ENCODE results near the gene SUN2.

SUN2 gene

GRCh38 chr22:38694049-38694448 lies 61.7 kb downstream of the SUN2 start (continued):
- TF ChIP-seq REST (tag by site-specific recombination; IDR thresholded peaks at IDR 0.05), result no peak
- no peak for TF ChIP-seq ZNF398 (tag by site-specific recombination; IDR thresholded peaks at IDR 0.05)

GRCh38 chr22:38689651-38690050 lies 66.1 kb downstream of the SUN2 start:
- no peak overlapping the region for H3K27ac ChIP-seq (ENCODE audit: extremely low read depth, low read depth, low read length)
- no peak for TF ChIP-seq KLF7 (tag by site-specific recombination; IDR thresholded peaks at IDR 0.05; ENCODE audit: borderline replicate concordance)
- no peak for TF ChIP-seq ZBTB48 (tag by site-specific recombination; IDR thresholded peaks at IDR 0.05)
- TF ChIP-seq ZNF2 (tag by site-specific recombination; IDR thresholded peaks at IDR 0.05), result no peak
- H3K36me3 ChIP-seq (ENCODE audit: control insufficient read depth in 2 of 2, insufficient read depth in 1 of 2, low read length in 2 of 2), result peaks cover 43 to 85% of the 10 kb centered on the region in 2 experiments
- POLR2A ChIA-PET, result interaction anchor here (0.7 to 2.6 kb wide), 4 partner anchors 9 to 459 kb away, joined by 3 to 10 read pairs (median 4); no protein-coding TSS in a partner anchor
- H3K4me3 ChIP-seq (ENCODE audit: low read depth, low read length), result no peak overlapping the region
- no peaks in the 10 kb centered on the region for H3K9me3 ChIP-seq (ENCODE audit: control insufficient read depth, insufficient read depth, low read depth, low read length)
- H3K4me1 ChIP-seq (ENCODE audit: control insufficient read depth, insufficient read depth, low read length), result no peaks in the 10 kb centered on the region
- CTCF ChIA-PET, result interaction anchor here (0.7 to 1.5 kb wide), 2 partner anchors 10 to 1148 kb away, joined by 3 read pairs; no protein-coding TSS in a partner anchor

GRCh38 chr22:38685761-38686160 lies 70.0 kb downstream of the SUN2 start:
- H3K27ac ChIP-seq (ENCODE audit: extremely low read depth, low read depth, low read length), result no peak overlapping the region
- CTCF ChIA-PET, result no interaction called here
- H3K36me3 ChIP-seq (ENCODE audit: control insufficient read depth in 2 of 2, insufficient read depth in 1 of 2, low read length in 2 of 2), result peaks cover 42 to 80% of the 10 kb centered on the region in 2 experiments
- no peaks in the 10 kb centered on the region for H3K9me3 ChIP-seq (ENCODE audit: control insufficient read depth, insufficient read depth, low read depth, low read length)
- H3K4me1 ChIP-seq (ENCODE audit: control insufficient read depth, insufficient read depth, low read length), result no peaks in the 10 kb centered on the region
- H3K4me3 ChIP-seq (ENCODE audit: low read depth, low read length), result no peak overlapping the region
- TF ChIP-seq ZNF830 (tag by site-specific recombination; IDR thresholded peaks at IDR 0.05; ENCODE audit: low read depth), result no peak
- no peak for TF ChIP-seq ZNF510 (tag by site-specific recombination; IDR thresholded peaks at IDR 0.05; ENCODE audit: insufficient replicate concordance)
- TF ChIP-seq IKZF3 (tag by site-specific recombination; IDR thresholded peaks at IDR 0.05), result no peak
- TF ChIP-seq ZNF658 (tag by site-specific recombination; IDR thresholded peaks at IDR 0.05), result no peak
- TF ChIP-seq ZNF501 (tag by site-specific recombination; IDR thresholded peaks at IDR 0.05), result no peak
- TF ChIP-seq ZSCAN4 (tag by site-specific recombination; IDR thresholded peaks at IDR 0.05), result no peak
- no peak for TF ChIP-seq ZFP69B (tag by site-specific recombination; IDR thresholded peaks at IDR 0.05)
- TF ChIP-seq ZNF580 (tag by site-specific recombination; IDR thresholded peaks at IDR 0.05), result no peak
- no peak for TF ChIP-seq PATZ1 (tag by site-specific recombination; IDR thresholded peaks at IDR 0.05)
- POLR2A ChIA-PET, result interaction anchor here (0.5 to 1.0 kb wide), 3 partner anchors 11 to 486 kb away, joined by 3 to 5 read pairs (median 3); no protein-coding TSS in a partner anchor

All from HEK293 (cell line).